HepG2 (cell line): Measurements from ENCODE around the gene CD69. TPM values are rescaled to one million over a fixed set of nuclear protein-coding genes. Genes with fewer than 3 reads are reported as not detected.

Experiments used
- FOXA3 ChIP-seq: IDR thresholded peaks from 2 replicates; pipeline ENCODE4 v1.6.1; 2016; ENCODE audit warnings: missing genetic modification reagents, missing compliant biosample characterization
- HES4 ChIP-seq: sonication (generic); formaldehyde crosslinking; IDR thresholded peaks from 2 replicates; pipeline ENCODE4 v1.9.0; 2021; ENCODE audit warnings: mild to moderate bottlenecking, missing genetic modification reagents, borderline replicate concordance
- HOXD1 ChIP-seq: sonication (generic); formaldehyde crosslinking; IDR thresholded peaks from 2 replicates; pipeline ENCODE4 v1.5.0; 2020; ENCODE audit warnings: missing genetic modification reagents
- KAT7 ChIP-seq: IDR thresholded peaks from 2 replicates; pipeline ENCODE4 v1.6.1; 2018; ENCODE audit warnings: borderline replicate concordance, missing compliant biosample characterization
- KDM6A ChIP-seq: IDR thresholded peaks from 2 replicates; pipeline ENCODE4 v1.6.1; 2016; ENCODE audit warnings: low read depth
- KLF12 ChIP-seq: sonication (generic); formaldehyde crosslinking; IDR thresholded peaks from 2 replicates; pipeline ENCODE4 v1.4.0; 2020; ENCODE audit warnings: missing genetic modification reagents, borderline replicate concordance
- ZFP36L1 ChIP-seq: sonication (generic); formaldehyde crosslinking; IDR thresholded peaks from 2 replicates; pipeline ENCODE4 v1.8.0; 2022; ENCODE audit warnings: mild to moderate bottlenecking, missing genetic modification reagents, moderate library complexity
- ZNF333 ChIP-seq: sonication (generic); formaldehyde crosslinking; IDR thresholded peaks from 2 replicates; pipeline ENCODE4 v1.4.0; 2020; ENCODE audit warnings: mild to moderate bottlenecking, missing genetic modification reagents, borderline replicate concordance
- ZNF577 ChIP-seq: sonication (generic); formaldehyde crosslinking; IDR thresholded peaks from 2 replicates; pipeline ENCODE4 v1.4.0; 2020; ENCODE audit warnings: mild to moderate bottlenecking, low read depth, missing genetic modification reagents, borderline replicate concordance
- ZNF670 ChIP-seq: sonication (generic); formaldehyde crosslinking; IDR thresholded peaks from 2 replicates; pipeline ENCODE4 v1.8.0; 2022; ENCODE audit warnings: mild to moderate bottlenecking, missing genetic modification reagents, borderline replicate concordance
- polyA plus RNA-seq, 8 experiments: library from polyadenylated mRNA; depleted of rRNA in 3 of 8; stranded (reverse) in 7 of 8; unstranded in 1 of 8; fragments of >200 nt; fragmentation: Illumina TruSeq in 4 of 8; extraction: Trizol in 4 of 8; gene quantifications; 2 replicates each; pipeline versions ENCODE4 v1.2.1 to v1.2.3, GENCODE V29; 2011 to 2016; ENCODE audit warnings: low read depth in 4 of 8, missing spikeins in 1 of 8, mixed read lengths in 1 of 8; ENCODE audit not compliant: insufficient read depth in 1 of 8
- total RNA-seq, 5 experiments: library from RNA; depleted of rRNA; stranded (reverse); fragments of >200 nt; fragmentation: Illumina TruSeq; extraction: Trizol; gene quantifications; 2 replicates each; pipeline ENCODE4 v1.2.3, GENCODE V29; 2016; ENCODE audit warnings: low read depth in 1 of 5
- TF ChIP-seq, protein P1 (sequence below): sonication (generic); formaldehyde crosslinking; IDR thresholded peaks from one replicate; pipeline ENCODE4 v1.5.1; 2020; ENCODE audit warnings: mild to moderate bottlenecking, missing genetic modification reagents; ENCODE audit errors: not compliant biosample characterization
- TF ChIP-seq, protein P2 (sequence below): sonication (generic); formaldehyde crosslinking; IDR thresholded peaks from 2 replicates; pipeline ENCODE4 v1.4.0; 2020; ENCODE audit warnings: missing genetic modification reagents

The CD69 gene
- total and polyA plus RNA-seq, 2 of the 13 experiments (the other 11 are each of a cell fraction or from before 2014, with no cell fraction given) = not detected

DNA sequence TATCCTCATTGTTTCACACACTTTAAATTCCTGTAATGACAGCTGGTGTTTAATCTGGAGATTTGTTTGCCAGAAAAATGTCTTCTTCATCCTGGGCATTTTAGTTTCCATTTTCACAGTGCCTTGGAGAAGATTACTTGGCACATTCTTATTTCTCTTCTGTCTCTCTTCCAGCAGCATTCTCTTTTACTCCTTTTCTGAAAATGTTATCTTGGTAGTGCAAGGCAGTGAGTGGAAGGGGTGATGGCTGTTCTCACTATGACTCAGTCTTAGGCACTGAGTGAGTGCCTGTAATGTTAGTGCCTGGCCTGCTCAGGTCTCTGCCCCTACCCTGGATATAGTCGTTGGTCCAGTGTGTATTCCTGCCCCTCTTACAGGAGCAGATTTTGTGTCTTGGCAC lies 40.9 kb downstream of the CD69 start (continued):
- TF ChIP-seq, protein P1, sequence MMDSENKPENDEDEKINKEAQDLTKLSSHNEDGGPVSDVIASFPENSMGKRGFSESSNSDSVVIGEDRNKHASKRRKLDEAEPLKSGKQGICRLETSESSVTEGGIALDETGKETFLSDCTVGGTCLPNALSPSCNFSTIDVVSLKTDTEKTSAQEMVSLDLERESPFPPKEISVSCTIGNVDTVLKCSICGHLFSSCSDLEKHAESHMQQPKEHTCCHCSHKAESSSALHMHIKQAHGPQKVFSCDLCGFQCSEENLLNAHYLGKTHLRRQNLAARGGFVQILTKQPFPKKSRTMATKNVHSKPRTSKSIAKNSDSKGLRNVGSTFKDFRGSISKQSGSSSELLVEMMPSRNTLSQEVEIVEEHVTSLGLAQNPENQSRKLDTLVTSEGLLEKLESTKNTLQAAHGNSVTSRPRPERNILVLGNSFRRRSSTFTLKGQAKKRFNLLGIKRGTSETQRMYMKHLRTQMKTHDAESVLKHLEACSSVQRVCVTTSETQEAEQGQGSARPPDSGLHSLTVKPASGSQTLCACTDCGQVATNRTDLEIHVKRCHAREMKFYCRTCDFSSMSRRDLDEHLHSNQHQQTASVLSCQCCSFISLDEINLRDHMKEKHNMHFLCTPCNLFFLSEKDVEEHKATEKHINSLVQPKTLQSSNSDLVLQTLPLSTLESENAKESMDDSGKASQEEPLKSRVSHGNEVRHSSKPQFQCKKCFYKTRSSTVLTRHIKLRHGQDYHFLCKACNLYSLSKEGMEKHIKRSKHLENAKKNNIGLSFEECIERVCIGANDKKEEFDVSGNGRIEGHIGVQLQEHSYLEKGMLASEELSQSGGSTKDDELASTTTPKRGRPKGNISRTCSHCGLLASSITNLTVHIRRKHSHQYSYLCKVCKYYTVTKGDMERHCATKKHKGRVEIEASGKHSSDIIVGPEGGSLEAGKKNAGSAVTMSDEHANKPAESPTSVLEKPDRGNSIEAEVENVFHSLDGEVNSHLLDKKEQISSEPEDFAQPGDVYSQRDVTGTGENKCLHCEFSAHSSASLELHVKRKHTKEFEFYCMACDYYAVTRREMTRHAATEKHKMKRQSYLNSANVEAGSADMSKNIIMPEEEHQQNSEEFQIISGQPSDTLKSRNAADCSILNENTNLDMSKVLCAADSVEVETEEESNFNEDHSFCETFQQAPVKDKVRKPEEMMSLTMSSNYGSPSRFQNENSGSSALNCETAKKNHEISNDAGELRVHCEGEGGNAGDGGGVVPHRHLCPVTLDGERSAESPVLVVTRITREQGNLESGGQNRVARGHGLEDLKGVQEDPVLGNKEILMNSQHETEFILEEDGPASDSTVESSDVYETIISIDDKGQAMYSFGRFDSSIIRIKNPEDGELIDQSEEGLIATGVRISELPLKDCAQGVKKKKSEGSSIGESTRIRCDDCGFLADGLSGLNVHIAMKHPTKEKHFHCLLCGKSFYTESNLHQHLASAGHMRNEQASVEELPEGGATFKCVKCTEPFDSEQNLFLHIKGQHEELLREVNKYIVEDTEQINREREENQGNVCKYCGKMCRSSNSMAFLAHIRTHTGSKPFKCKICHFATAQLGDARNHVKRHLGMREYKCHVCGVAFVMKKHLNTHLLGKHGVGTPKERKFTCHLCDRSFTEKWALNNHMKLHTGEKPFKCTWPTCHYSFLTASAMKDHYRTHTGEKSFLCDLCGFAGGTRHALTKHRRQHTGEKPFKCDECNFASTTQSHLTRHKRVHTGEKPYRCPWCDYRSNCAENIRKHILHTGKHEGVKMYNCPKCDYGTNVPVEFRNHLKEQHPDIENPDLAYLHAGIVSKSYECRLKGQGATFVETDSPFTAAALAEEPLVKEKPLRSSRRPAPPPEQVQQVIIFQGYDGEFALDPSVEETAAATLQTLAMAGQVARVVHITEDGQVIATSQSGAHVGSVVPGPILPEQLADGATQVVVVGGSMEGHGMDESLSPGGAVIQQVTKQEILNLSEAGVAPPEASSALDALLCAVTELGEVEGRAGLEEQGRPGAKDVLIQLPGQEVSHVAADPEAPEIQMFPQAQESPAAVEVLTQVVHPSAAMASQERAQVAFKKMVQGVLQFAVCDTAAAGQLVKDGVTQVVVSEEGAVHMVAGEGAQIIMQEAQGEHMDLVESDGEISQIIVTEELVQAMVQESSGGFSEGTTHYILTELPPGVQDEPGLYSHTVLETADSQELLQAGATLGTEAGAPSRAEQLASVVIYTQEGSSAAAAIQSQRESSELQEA (CRISPR knock-in tag) = no peak
- no peak for TF ChIP-seq KLF12 (CRISPR knock-in tag)
- no peak for TF ChIP-seq HOXD1
- no peak for TF ChIP-seq KAT7 (CRISPR knock-in tag)
- TF ChIP-seq KDM6A (CRISPR knock-in tag) = no peak
- no peak for TF ChIP-seq ZNF577
- TF ChIP-seq, protein P2, sequence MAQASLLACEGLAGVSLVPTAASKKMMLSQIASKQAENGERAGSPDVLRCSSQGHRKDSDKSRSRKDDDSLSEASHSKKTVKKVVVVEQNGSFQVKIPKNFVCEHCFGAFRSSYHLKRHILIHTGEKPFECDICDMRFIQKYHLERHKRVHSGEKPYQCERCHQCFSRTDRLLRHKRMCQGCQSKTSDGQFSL (CRISPR knock-in tag) = no peak
- TF ChIP-seq HES4 = no peak
- TF ChIP-seq ZNF333 (CRISPR knock-in tag) = no peak
- TF ChIP-seq FOXA3 (CRISPR knock-in tag) = no peak
- TF ChIP-seq ZFP36L1 (CRISPR knock-in tag) = no peak
- no peak for TF ChIP-seq ZNF670 (CRISPR knock-in tag)
- TF ChIP-seq, all 625 proteins: peak for 0
